NCI-H345 treated with DMSO at 0.1 percent for 48 hours (cell line): ENCODE data around the gene ARHGAP1.
"Not testable (repeated sequence)": the region's sequence is repeated elsewhere in the genome, so short reads cannot be mapped to it uniquely, and the experiment has no call there.

Experiments used
- DNase-seq: peaks from one replicate; lab custom pipeline; 2025; ENCODE audit not compliant: unreplicated experiment; lab: John Stamatoyannopoulos, UW

Gene ARHGAP1

DNA sequence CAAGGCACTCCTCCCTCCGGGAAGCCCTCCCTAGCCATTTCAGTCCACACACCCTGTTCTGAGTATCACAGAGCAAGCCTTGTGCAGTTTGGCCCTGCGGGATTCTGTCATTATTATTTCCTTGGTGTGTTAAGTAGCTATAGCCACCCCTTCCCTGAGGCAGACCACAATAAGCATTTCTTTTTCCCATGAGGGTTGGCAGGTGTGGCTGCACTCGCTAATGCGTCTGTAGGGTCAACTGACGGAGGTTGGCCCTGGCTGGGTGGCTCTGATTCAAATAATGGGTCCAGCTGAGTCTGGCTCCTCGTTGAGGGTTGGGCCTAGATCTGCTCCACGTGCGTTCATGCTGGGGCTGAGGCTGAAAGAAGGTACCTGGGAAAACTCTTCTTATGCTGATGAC is 23.7 kb upstream of the ARHGAP1 start:
- DNase-seq: no peak

DNA sequence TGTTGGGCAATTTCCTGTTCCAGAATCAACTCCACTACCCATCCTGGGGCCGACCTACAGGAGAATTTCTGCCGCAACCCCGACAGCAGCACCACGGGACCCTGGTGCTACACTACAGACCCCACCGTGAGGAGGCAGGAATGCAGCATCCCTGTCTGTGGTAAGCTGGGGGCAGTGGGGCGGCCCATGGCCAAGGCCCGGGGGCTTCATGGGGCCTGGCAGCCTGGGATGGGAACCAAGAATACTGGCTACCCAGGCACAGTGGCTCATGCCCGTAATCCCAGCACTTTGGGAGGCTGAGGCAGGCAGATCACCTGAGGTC is 22.9 kb upstream of the ARHGAP1 start:
- DNase-seq: no peak

DNA sequence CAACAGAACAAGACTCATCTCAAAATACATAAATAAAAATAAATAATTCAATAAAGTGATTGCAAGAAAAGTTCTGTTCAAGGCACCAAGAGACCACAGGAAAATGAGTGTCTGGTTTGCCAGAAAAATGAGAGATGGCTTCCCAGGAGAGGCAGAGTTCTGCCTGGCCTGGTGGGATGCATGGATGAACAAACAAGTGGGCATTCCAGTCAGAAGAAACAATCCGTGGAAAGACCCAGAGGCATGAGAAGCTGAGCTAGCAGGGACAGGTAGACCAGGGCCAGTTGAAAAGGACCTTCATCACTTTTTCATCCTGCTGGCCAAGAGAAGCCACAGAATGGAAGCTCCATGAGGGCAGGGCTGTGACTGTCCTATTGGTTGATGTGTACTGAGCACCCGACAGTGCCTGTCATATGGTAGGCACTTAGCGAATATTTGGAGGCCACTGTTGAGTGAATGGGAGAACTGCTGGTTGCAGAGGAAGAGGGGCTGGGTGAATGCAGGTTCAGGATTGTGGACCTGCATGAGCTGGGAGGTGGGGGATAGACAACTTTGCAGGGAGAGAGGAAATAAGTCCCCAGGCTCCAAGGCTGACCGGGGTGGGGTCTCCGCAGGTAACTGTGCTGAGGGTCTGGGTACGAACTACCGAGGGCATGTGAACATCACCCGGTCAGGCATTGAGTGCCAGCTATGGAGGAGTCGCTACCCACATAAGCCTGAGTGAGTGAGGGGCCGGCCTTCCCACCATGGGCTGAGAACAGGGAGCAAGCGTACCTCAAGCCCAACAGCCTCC is 22.3 kb upstream of the ARHGAP1 start:
- DNase-seq: no peak

DNA sequence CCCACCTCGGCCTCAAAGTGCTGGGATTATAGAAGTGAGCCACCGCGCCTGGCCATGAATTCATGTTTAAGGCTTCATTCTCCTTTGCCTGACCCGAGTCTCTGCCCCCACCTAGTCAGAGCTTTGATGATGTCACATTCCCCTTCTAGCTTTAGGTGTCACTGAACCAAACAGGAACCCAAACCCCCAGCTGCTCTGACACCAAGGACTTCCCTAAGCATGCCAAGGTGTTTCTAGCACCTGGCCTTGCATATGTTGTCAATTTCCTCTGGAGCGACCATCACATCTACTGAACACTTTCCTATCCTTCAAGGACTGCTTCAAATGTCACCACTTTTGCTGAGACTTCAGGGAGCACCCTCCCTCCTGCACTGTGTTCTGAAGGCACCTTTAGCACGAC is 20.9 kb upstream of the ARHGAP1 start:
- no peak for DNase-seq

DNA sequence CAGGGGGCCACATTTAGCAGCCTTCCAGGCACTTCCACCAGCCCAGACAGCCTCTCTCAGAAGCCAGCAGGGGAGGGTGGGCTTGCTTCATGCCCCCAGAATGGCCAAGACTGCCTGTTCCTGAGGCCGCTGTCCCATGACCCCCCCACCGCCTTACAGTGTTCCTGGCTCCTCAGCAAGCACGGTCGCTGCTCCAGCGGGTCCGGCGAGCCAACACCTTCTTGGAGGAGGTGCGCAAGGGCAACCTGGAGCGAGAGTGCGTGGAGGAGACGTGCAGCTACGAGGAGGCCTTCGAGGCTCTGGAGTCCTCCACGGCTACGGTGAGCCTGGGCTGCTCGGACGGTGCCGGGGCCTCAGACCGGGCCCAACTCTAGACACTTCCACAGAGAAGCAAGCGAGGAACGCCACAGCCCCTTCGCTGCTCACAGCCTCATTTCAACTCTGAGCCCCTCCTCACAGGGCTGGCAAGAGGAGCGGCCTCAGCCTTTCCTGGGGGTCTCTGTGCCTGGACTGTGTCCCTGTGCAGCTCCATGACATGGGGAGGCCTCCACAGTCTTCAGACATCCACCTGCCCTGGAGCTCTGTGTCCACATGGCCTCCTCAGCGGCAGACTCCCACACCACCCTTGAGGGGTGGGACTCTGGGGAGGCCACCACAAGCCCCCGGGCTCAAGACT is 19.3 kb upstream of the ARHGAP1 start:
- no peak for DNase-seq

DNA sequence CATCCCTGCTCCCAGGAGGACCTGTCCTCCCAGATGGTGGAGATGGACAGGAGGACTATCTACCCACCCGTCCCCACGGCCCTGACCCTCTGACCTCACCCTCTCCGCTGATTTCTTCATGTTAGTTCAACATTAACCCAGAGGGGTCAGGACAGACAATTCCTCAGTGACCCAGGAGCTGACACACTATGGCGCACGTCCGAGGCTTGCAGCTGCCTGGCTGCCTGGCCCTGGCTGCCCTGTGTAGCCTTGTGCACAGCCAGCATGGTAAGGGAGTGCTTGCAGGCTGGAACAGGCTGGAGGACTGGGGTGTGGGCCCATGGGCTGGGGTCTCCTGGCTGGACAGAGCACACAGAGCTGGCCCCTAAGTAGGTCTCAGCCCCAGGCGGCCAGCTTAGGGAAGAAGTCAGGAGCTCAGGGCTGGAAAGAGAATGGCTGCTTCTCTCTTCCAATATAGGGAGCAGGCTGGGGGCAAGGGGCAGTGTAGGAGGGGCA is 18.7 kb upstream of the ARHGAP1 start, which contains the start of gene F2:
F2 (plus strand) TSS at position 166 of the 495 bp plus-strand sequence; CDS start at position 189, 23 bp downstream.
- no peak for DNase-seq

DNA sequence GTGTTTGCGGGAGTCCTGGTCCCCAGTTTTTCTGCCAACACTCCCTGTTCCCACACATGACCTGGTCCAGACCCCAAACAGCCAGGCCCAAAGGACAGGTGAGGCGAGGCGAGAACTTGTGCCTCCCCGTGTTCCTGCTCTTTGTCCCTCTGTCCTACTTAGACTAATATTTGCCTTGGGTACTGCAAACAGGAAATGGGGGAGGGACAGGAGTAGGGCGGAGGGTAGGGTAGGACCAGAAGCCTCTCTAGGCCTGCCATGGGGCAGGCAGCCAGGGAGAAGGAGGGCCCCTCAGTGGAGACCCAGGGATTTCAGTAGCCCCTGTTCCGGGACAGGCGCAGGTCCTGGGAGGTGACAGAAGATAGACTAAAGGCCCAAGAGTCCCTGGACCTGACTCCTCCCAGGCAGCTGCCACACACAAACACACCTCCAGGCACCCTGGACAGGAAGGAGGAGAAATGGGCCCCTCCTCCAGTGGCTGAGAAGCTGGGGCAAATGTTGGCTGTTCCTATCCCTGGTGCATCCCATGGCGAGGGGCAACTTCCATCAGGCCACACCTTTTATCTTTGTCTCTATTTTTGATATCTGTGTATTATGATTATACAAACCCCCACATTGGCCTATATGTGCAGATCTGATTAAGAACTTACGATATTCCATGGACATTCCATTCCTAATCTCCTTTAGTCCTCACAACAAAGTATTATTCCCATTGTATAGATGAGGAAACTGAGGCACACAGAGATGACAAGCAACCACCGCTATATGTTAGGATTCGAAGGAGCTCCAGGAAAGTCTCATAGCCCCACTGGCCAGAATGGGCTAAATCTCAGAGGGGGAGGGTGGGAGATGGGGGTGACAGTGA is 18.0 kb upstream of the ARHGAP1 start:
- DNase-seq: no peak

DNA sequence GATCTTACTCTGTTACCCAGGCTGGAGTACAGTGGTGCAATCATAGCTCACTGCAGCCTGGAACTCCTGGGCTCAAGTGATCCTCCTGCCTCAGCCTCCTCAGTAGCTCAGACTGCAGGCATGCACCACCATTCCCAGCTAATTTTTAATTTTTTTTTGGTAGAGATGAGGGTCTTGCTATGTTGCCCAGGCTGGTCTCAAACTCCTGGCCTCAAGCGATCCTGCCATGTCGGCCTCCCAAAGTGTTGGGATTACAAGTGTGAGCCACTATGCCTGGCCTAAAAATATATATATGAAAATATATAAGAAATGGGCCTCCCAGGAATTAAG is 17.4 kb upstream of the ARHGAP1 start:
- not testable (repeated sequence) for DNase-seq

DNA sequence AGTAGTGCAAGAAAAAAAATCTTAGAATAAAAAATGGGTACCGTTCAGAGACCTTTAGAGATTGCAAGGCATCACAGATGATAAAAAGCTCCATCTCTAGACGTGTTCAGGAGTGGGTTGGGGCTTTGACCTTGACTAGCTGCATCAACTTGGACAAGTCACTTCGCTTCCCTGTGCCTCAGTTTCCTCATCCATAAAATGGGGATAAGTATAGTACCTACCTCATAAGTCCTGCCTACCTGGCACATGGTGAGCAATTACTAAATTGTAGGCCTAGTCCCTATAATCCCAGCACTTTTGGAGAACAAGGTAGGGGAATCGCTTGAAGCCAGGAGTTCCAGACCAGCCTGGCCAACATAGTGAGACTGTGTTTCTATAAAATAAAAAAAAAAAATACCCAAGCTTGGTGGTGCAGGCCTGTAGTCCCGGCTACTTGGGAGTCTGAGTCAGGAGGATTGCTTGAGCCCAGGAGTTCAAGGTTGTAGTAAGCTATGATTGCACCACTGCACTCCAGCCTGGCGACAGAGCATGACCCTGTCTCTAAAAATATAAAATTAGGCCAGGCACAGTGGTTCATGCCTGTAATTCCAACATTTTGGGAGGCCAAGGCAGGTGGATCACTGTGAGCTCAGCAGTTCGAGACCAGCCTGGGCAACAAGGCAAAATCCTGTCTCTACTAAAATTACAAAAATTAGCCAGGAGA is 12.6 kb upstream of the ARHGAP1 start:
- DNase-seq: no peak

DNA sequence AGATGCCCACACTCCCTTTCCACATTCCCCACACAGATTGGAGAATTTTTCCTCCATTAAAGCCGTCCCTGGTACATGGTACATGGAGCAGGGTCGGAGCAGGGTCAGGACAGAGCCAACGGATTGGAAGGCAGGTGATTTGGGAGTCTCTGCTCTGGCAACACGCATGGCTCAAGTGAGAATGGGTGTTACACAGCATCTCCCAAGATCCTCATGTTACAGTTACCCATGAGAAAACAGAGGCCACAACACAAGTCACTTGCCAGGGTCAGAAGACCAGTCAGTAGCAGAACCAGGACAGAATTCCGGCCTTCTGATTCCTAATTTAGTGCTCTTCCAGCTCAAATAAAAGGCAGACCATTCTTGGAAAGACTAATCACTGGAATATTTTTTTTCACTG is 10.9 kb upstream of the ARHGAP1 start:
- DNase-seq: no peak

DNA sequence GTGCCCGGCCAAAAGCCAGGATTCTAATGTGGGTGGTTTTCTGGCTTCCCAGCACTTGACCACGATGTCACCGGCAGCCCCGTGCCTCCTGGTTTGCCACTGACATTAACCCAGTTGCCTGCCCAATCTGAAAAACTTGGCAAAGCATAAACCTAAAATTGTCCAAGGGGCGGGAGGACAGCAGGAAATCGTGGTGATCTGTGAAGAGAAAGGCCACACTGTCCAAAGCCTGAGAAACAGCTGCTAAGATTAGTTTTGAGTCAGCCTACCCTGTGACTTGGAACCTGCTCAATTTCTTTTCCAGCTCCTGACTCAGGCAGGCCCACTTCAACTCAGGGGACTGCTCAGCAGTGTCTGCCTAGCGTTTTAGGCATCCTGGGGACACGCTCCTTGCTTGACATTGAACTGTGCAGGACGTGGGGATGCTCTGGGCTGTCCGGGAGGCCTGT is 10.4 kb upstream of the ARHGAP1 start:
- DNase-seq: no peak

DNA sequence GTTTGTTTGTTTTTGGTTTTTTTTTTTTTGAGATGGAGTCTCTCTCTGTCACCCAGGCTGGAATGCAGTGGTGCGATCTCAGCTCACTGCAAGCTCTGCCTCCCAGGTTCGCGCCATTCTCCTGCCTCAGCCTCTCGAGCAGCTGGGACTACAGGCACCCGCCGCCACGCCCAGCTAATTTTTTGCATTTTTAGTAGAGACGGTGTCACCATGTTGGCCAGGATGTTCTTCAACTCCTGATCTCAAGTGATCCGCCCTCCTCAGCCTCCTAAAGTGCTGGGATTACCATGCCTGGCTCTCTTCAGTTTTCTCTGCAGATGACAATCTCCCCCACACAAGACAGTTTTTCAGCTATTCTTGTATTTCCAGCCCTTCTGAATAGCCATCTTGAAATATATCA is 8.9 kb upstream of the ARHGAP1 start:
- not testable (repeated sequence) for DNase-seq

DNA sequence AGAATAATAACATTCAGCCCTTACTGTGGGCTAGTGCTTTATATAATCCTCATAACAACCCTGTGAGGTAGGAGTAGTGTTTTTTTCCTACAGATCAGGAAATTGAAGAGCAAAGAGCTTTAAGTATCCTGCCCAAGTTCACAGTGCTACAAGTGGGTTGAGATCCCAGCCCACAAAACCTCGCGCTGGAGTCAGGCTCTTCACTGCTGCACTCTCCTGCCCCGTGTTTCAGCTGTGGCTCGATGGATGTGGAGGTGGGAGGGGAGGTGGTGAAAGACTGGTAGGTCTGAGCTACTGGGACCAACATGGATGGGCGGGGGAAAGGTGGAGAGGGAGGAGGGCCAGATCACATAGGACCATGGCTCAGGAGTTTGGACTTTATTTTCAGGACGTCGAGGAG is 6.5 kb upstream of the ARHGAP1 start:
- DNase-seq: no peak

DNA sequence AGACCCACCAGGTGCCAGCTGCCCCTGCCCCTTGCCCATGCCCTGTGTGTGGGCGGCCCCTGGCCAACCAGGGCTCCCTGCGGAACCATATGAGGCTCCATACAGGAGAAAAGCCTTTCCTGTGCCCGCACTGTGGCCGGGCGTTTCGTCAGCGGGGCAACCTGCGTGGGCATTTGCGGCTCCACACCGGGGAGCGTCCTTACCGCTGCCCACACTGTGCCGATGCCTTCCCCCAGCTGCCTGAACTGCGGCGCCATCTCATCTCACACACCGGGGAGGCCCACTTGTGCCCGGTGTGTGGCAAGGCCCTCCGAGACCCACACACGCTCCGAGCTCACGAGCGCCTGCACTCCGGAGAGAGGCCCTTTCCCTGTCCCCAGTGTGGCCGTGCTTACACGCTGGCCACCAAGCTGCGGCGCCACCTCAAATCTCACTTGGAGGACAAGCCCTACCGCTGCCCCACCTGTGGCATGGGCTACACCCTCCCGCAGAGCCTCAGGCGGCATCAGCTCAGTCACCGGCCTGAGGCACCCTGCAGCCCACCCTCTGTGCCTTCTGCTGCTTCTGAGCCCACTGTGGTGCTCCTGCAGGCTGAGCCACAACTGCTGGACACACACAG is 4.8 kb upstream of the ARHGAP1 start:
- DNase-seq: no peak

DNA sequence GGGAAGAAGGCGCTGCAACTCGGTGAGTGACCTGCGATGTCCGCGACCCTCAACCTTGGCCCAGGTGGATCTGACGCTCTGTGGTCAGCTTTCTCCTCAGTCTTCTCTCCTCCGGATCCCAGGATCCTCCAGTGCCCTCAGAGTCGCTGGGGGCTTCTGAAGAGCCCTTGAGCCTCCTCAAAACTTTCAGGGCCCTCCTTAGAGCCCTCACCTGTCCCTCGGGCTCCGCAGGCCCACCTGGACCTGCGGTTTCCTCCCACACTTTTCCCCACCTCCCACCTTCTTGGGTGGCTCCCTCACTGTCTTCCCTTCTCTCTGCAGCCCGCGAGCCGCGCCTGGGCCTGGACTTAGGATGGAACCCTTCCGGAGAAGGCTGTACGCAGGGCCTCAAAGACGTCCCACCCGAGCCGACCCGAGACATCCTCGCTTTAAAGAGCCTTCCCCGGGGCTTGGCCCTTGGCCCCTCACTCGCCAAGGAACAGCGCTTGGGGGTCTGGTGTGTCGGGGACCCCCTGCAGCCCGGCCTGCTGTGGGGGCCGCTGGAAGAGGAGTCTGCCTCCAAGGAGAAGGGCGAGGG is 747 bp upstream of the ARHGAP1 start:
- no peak for DNase-seq

DNA sequence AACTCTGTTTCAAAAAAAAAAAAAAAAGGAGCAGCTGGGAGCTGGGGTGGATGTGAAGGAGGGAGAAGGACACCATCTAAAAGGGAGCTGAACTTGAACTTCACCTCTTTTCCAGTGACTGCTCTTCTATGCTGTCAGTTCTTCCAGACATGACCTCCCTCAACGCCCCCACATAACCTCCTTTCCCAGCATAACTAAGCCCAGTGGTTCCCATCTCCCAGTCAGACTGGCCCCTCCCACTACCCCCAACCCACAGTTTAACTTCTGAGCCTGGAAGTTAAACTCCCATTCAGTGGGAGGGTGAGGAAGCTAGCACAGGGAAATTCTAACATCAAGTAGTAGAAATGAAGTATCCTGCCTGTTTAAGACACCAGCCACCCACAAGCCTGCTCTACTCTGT is 1.8 kb downstream of the ARHGAP1 start:
- no peak for DNase-seq

DNA sequence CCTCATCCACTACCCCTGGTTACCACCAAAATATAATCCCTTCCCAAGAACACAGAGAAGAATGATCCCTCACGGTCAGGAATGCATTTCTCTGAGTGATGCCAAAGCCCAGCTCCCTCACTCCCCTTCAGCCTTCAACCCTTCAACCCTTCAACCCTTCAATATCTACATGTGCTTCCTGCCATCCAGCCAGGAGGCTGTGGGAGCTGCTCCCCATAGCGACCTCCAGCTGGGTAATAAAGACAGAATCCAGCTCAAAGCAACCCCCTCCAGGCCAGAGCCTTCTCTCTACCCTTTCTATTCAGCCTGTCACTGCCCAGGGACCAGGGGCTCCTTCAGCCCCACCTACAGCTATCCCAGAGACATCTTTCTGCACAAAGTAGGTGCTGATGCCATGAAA is 2.7 kb downstream of the ARHGAP1 start:
- no peak for DNase-seq

DNA sequence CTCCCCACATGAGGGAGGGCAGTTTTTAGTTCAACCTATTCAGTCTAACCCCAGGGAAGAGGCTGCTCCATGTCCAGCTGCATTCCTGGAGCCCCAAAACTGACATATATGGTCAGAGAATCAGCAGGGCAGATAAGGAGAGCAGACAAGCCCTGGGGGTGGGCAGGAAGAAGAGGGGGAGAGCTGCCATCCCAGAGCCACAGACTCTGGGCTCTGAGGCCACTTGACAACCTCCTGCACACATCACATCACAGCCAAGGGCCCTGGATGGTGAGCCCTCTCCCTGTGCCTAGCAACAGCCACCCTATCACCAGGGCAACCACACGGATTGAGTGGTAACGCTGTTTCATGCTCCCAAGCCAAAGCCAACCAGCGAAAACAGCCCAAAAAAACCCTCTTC is 3.1 kb downstream of the ARHGAP1 start:
- no peak for DNase-seq

DNA sequence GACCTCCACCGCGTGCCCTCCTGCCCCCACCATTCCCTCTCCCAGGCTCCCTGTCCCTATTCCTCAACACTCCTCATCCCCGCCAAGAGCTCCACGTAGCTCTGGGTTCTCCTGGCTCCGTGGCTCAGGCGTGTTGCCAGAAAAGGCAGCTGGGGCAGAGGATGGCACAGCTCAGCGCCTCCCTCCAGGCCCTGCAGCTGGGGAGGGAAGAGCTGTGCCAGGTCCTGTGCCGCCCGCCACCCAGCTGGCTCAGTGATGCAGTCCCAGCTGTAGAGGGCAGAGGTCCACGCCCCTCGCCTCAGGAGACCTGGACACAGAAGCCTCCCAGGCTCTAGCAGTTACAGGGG is 4.2 kb downstream of the ARHGAP1 start:
- DNase-seq: no peak
